ENCODE results near the gene DDX28.
"Not testable (repeated sequence)": the region's sequence is repeated elsewhere in the genome, so short reads cannot be mapped to it uniquely, and the experiment has no call there.

Gene DDX28

GRCh38 chr16:67993207-67994039 lies 29.6 kb downstream of the DDX28 start:
- DNase-seq = peak; percentile 86

GRCh38 chr16:67992661-67993206 lies 30.3 kb downstream of the DDX28 start:
- DNase-seq = no peak

GRCh38 chr16:67990018-67990386 lies 33.0 kb downstream of the DDX28 start:
- DNase-seq = no peak

GRCh38 chr16:67989322-67990017 lies 33.6 kb downstream of the DDX28 start:
- DNase-seq = no peak

GRCh38 chr16:67988675-67989074 lies 34.4 kb downstream of the DDX28 start:
- no peak for DNase-seq

GRCh38 chr16:67987460-67988160 lies 35.4 kb downstream of the DDX28 start:
- DNase-seq = no peak

GRCh38 chr16:67986949-67987348 lies 36.1 kb downstream of the DDX28 start:
- no peak for DNase-seq

- DNase-seq = no peak
These were observed 40.9 kb downstream of the DDX28 start for GRCh38 chr16:67982011-67982696.

- DNase-seq = no peak
These were observed 42.9 kb downstream of the DDX28 start, which contains the start of gene DPEP3 for GRCh38 chr16:67979955-67980678. TSS of gene DPEP3 (minus strand) at chr16:67980499. CDS start at chr16:67980380, 119 bp downstream.

- DNase-seq = no peak
These were observed 45.4 kb downstream of the DDX28 start for GRCh38 chr16:67977469-67978227.

GRCh38 chr16:67977005-67977404 lies 46.0 kb downstream of the DDX28 start:
- DNase-seq = no peak

- DNase-seq = no peak
These were observed 46.8 kb downstream of the DDX28 start for GRCh38 chr16:67976205-67976604.

- DNase-seq = no peak
These were observed 47.5 kb downstream of the DDX28 start for GRCh38 chr16:67975321-67976105.

- DNase-seq = not testable (repeated sequence)
These were observed 50.7 kb downstream of the DDX28 start for GRCh38 chr16:67972285-67972684.

GRCh38 chr16:67971111-67971510 lies 51.9 kb downstream of the DDX28 start:
- no peak for DNase-seq
